Spleen (tissue), 7 donors: ENCODE results near the gene IGSF21.

Source experiments
- POLR2A ChIP-seq, 3 donors: fragments of 450-650 bp; IDR thresholded peaks; one replicate each; pipeline ENCODE4 v1.5.1; 2017; ENCODE audit warnings: antibody characterized with exemption in 3 of 3, mild to moderate bottlenecking in 1 of 3
- TF ChIP-seq, protein P1 (sequence below), 11 experiments: fragments of 200-600 bp in 7 of 11; fragments of 450-650 bp in 4 of 11; sonication (generic) in 4 of 11; IDR thresholded peaks in 8 of 11; conservative IDR thresholded peaks in 3 of 11; 1 replicate in 7 of 11; 2 replicates in 4 of 11; pipeline versions ENCODE4 v1.4.0 to v1.8.0; 2016 to 2021; ENCODE audit warnings: antibody characterized with exemption in 11 of 11, inconsistent platforms in 4 of 11, mild to moderate bottlenecking in 1 of 11
- donor health status: DM: no; HTN: no; CAD: no; lungs with moderate emphysema.
- donor health status: DM: no; HTN: no; CAD: no.
- donor health status: DM: no; HTN: no; CAD: no.

GRCh38 chr1:18234790-18235242 lies 127.2 kb downstream of the IGSF21 start:
- TF ChIP-seq POLR2A (IDR thresholded peaks at IDR 0.05): no peak
- TF ChIP-seq, protein P1, sequence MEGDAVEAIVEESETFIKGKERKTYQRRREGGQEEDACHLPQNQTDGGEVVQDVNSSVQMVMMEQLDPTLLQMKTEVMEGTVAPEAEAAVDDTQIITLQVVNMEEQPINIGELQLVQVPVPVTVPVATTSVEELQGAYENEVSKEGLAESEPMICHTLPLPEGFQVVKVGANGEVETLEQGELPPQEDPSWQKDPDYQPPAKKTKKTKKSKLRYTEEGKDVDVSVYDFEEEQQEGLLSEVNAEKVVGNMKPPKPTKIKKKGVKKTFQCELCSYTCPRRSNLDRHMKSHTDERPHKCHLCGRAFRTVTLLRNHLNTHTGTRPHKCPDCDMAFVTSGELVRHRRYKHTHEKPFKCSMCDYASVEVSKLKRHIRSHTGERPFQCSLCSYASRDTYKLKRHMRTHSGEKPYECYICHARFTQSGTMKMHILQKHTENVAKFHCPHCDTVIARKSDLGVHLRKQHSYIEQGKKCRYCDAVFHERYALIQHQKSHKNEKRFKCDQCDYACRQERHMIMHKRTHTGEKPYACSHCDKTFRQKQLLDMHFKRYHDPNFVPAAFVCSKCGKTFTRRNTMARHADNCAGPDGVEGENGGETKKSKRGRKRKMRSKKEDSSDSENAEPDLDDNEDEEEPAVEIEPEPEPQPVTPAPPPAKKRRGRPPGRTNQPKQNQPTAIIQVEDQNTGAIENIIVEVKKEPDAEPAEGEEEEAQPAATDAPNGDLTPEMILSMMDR (IDR thresholded peaks at IDR 0.05 in 8 of 11, conservative IDR thresholded peaks at IDR 0.05 in 3 of 11): peak in 9 of 11 experiments; percentile 27 to 65 (median 56)
